Measurements from ENCODE around the gene BTBD18.
A peak's percentile ranks its signal among the peaks of the same experiment; 100 is the strongest.

The BTBD18 gene

DNA sequence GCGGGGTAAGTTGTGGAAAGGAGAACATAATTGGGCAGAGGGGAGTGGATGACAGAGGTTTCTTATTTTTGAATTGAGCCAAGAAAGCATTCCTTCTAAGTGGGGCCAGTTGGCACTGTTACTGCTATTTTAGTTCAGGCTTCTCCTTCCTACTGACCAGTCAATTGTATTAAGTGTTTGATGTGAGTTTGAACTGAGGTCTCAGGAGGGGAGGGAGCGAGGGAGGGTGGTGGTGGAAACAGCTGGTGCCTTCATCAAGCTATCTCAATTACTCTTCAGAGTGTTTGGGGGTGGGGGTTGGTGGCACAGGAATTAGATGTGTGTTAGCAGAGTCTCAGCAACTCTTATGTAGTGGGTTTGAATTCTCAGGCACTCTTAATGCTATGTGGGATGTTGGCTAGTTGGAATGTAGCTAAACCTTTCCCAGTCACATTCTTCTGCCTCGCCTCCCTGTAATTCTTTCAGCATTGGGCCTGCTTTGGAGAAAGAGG lies 24.5 kb upstream of the BTBD18 start:
- DNase-seq (ENCODE audit: low read depth) = no peak

- DNase-seq (ENCODE audit: low read depth) = no peak
Measured at GRCh38 chr11:57775491-57775890, 23.9 kb upstream of the BTBD18 start.

- DNase-seq (ENCODE audit: low read depth) = no peak
Measured at GRCh38 chr11:57773026-57773598, 21.5 kb upstream of the BTBD18 start.

DNA sequence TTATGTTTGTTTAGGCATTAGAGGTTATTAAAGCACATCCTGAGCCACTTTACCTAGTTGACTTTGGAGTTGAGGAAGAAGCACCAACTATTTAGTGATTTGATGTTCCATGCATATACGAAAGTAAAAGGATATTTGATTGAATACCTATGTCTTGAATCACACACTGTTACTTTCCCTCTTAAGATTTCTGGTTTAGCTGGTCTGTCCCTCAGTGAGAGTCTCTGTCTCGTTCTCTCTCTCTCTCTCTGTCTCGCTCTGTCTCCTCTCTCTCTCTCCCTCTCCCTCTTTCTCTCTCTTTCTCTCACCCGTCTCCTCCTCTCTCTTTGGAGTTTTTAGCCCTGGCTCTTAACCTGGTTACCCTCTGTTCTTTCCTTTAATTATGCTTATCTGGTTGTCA lies 20.9 kb upstream of the BTBD18 start:
- no peak for DNase-seq (ENCODE audit: low read depth)

DNA sequence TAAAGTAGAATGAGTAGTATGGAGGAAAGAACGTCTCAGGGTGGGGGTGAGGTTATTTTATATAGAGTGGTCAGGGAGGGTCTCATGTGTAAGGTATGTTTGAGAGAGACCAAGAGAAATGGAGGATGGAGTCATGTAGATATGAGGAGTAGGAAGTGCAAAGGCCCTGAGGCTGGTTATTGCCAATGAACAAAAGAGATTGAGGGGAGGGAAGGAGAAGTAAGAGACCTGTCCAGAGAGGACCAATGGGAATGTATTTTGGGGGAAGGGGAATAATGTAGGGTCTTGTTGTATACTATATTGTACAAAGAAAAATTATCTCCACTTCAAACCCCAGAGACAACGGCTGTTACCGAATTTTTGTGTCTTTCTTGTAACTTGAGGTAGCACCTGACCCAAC lies 19.7 kb upstream of the BTBD18 start:
- no peak for DNase-seq (ENCODE audit: low read depth)

DNA sequence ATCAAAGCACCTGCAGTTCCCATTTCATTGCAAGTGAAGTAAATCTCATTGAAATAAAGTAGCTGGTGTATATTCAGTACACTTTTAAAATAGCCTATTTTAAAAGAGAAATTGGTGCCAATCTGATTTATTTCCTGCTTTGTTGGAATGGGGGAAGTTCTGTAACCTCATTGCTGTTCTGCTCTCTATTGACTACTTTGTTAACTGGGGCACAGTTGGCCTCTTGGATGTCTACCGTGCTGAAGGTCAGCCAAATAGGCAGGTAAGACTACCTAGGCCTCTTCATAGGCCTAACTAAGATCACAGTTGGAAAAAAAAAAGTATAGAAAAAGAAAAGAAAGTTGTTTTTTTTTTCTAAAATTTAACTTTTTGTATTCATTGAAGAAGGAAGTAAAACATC lies 19.2 kb upstream of the BTBD18 start:
- no peak for DNase-seq (ENCODE audit: low read depth)

DNA sequence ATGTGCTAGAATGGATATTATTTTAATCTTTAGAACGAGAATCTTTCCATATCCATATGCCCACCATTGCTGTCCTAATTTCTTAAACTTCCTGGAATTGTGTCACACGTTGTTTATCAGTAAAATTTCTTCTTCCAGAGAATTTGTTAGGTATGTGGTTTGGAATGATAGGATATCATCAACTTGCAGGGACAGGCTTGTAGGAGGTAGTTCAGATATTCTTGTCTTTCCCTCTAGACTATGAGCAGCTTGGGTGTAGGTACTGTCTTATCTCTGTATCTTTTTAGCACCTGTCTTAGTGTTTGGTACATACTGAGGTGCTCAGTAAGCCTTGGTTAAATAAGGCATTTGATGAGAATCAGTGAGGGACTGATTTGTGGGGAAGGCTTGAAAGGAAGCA lies 13.4 kb upstream of the BTBD18 start:
- DNase-seq (ENCODE audit: low read depth) = no peak

DNA sequence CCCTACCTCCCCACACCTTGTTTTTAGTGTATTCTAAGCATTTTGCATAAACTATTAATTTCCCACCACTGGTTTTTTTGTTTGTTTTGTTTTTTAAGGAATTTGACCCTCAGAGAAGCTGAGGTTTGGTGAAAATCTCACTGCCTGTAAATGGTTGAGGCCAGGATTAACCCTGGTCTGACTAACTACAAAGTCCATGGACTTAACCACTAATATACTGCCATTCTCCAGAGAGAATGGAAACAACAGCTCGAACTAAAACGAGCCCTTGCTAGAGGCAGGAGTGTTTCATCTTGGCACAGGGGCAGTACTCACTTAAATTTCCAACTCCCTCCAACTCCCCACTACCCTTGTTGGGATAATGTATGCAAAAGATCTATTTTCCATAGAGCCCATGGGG lies 12.9 kb upstream of the BTBD18 start:
- DNase-seq (ENCODE audit: low read depth) = no peak

- DNase-seq (ENCODE audit: low read depth) = no peak
Measured at GRCh38 chr11:57764021-57764420, 12.4 kb upstream of the BTBD18 start.

DNA sequence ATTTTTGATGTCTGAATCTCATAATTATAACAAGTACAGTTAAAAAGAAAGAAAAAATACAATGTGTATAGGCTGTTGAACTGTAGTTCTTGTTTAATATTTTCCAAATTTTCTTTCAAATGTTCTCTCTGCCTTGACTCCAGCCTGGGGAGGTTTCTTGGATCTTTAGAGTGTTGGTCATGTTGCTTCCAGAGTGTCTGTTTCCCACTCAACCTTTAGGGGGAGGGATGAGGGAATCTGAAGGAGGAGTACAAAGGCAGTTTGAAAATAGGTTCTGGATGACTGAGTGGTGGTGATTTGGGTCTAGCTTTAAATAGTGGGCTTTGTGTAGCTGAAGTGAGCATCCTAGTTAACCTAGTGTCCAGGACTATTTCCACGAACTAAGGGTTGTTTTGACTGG lies 11.9 kb upstream of the BTBD18 start:
- no peak for DNase-seq (ENCODE audit: low read depth)

DNA sequence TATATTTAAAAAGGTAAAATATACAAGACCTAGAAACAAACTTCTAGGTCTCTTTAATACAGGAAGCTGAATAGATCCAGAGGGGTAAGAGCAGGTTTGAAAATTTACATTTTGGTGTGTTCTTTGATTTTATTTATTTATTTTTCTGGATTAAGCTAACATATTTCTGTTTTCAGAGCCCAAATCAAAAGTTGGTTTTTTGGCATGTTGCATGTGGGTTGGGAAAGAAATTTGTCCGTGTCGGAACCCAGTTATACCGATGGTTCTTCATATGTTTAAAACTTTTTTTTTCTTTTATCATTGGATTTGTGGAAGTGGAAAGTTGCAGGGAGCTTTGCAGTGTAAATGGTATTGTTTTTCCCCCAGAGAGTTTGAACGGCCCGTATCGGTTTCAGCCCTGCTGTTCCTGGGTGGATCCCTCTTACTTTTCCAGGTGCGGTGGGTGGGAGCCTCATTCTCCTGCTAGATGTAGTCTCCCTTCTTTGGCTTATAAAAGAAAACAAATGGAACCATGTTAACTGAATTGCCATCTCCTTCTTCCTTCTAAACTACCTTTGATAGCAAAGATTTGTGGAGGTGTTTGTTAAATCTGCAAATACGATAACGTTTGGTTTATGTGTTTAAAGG lies 10.7 kb upstream of the BTBD18 start:
- DNase-seq (ENCODE audit: low read depth) = no peak

GRCh38 chr11:57761301-57762234 lies 9.9 kb upstream of the BTBD18 start, which contains the start of gene CTNND1:
Gene CTNND1, plus strand, starts transcription at chr11:57761802. Its CDS starts 29,677 bp downstream, at chr11:57791479.
- no peak for DNase-seq (ENCODE audit: low read depth)

GRCh38 chr11:57758174-57758573 lies 6.6 kb upstream of the BTBD18 start:
- DNase-seq (ENCODE audit: low read depth) = no peak

DNA sequence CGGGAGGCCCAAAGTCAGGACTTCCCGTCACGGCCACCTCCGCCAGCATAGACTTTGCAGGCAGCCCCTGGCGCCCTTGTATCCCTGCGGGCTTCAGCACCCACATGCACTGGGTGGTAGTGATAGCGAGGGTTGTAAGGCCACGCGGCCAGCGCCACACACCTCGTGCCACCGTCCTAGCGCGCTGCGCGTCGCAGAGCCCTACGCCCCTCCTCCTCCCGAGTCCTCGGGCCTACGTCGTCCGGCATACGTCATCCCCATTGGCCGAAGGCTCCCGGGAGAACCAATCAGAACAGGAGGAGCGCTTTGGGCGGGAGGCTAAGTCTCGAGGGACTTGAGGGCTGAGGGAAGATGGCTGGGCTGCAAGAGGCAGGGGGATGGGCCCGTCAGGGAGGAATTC lies 1.3 kb upstream of the BTBD18 start:
- DNase-seq (ENCODE audit: low read depth) = no peak

GRCh38 chr11:57751176-57751575 lies 443 bp downstream of the BTBD18 start:
- no peak for DNase-seq (ENCODE audit: low read depth)

- DNase-seq (ENCODE audit: low read depth) = no peak
Measured at GRCh38 chr11:57746920-57747319, 4.7 kb downstream of the BTBD18 start.

- DNase-seq (ENCODE audit: low read depth) = no peak
Measured at GRCh38 chr11:57745206-57745605, 6.4 kb downstream of the BTBD18 start.

DNA sequence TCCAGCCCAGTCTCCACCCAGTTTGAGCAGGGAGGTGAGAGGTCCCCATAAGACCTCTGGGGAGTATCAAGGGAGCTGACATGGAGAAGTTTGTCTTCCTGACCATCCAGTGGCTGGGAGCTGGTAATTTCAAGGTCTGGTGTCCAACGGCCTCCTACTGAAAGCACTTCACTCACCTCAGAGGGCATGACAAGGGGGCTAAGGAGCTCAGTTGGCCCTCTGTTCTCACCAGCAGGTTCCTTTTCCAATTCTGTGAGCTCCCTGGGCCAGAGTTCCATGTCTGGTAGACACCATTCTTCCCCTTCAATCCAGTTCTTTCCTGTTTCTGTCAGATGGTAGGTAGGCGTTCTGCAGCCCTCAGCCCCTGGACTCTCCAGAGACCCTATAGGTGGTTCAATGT lies 7.3 kb downstream of the BTBD18 start:
- DNase-seq (ENCODE audit: low read depth) = no peak

DNA sequence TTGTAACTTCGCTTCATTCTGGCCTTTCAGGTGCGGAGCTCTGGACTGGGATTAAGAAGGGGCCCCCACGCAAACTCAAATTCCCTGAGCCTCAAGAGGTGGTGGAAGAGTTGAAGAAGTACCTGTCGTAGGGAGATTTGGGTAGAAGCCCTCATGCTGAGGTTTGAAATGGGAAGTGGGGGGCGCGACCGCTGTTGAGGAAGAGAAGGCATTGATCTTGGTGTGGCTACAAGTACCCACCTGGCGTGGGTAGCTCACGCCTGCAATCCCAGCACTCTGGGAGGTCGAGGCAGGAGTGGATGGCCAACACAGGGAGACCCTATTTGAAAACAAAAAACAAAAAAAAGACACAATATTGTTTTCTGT lies 9.5 kb downstream of the BTBD18 start:
- no peak for DNase-seq (ENCODE audit: low read depth)

DNA sequence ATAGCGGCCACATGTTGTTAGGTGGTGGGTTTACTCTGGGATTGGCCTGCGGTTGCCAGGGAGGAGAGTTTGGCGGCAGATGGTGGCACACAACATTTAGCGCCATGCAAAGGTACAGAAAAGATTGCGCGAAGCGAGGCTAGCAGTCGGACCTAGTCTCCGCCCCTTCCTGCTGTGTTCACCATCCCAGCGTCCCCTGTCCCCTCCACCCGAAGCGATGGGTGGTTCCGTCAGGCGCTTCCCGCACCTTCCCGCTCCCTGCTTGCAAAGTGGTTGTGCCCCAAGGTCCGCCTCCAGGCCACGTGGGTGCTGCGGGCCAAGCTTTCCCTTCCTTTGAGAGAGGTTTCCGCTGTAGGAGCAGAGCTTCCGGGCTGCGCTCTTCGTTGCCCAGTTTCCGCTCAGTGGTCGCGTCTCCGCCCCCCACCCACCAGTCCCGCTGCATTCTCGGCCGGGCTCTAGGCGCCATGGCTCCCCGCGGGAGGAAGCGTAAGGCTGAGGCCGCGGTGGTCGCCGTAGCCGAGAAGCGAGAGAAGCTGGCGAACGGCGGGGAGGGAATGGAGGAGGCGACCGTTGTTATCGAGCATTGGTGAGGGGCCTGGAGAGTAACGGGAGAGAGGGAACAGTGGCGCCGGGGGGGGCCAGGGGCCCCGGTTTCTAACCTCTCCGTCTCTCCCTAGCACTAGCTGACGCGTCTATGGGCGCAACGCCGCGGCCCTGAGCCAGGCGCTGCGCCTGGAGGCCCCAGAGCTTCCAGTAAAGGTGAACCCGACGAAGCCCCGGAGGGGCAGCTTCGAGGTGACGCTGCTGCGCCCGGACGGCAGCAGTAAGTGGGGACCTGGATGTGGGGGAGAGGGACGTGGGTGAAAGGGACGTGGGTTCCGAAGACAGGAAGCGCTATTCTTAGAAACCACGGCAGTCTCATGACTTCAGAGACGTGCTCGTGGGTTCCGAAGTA lies 10.2 kb downstream of the BTBD18 start, which contains the start of gene SELENOH:
SELENOH (plus strand) TSS at position 360 of the 955 bp plus-strand sequence; CDS start at position 465, 105 bp downstream.
- DNase-seq (ENCODE audit: low read depth) = peak; percentile 87

GRCh38 chr11:57735619-57736298 lies 15.9 kb downstream of the BTBD18 start:
- no peak for DNase-seq (ENCODE audit: low read depth)
